GM12878 (cell line): Measurements from ENCODE around the gene APOL4. TPM values are rescaled to one million over a fixed set of nuclear protein-coding genes. Genes with fewer than 3 reads are reported as not detected.

Experiments used
- ATAC-seq: fragments of 200-7000 bp; cut with Tn5 transposase; 3 replicates; pipeline ENCODE4 v1.9.1; 2020; ENCODE audit warnings: mild to moderate bottlenecking, moderate library complexity
- BruUV-seq: library from RNA; stranded (reverse); fragments of 400-500 nt; replicated peaks from 2 replicates; lab custom pipeline; 2021; lab: Mats Ljungman, UMichigan
- CTCF ChIA-PET: fragments of 300-600 bp; sonication (Branson Sonifier 250); formaldehyde crosslinking; extraction: SDS; loops from one replicate; lab custom pipeline; 2021; ENCODE audit warnings: inconsistent platforms; lab: Yijun Ruan, JAX
- POLR2A ChIA-PET: fragments of 350-600 bp; formaldehyde crosslinking; extraction: SDS; loops from one replicate; lab custom pipeline; 2021; ENCODE audit warnings: inconsistent platforms; lab: Charles Lee
- RAD21 ChIA-PET: fragments of 300-600 bp; sonication (Branson Sonifier 250); formaldehyde crosslinking; loops from one replicate; lab custom pipeline; 2023; ENCODE audit warnings: antibody characterized with exemption; ENCODE audit not compliant: unreplicated experiment; lab: Charles Lee
- SMC1A ChIA-PET: fragments of 300-600 bp; sonication (Branson Sonifier 250); formaldehyde crosslinking; loops from one replicate; lab custom pipeline; 2023; ENCODE audit not compliant: unreplicated experiment, uncharacterized antibody; lab: Charles Lee
- DNase-seq: peaks from one replicate; pipeline ENCODE4 v3.0.0-alpha.2; 2011; ENCODE audit warnings: low read depth, low spot score
- FAIRE-seq: peaks from 3 replicates; lab custom pipeline; 2011; peaks lifted over from hg19 to GRCh38; lab: Jason Lieb, UNC
- H2AFZ ChIP-seq: 2 replicates; pipeline ENCODE4 v1.6.0; 2011; ENCODE audit warnings: low read depth, low read length, control low read depth; ENCODE audit not compliant: control insufficient read depth
- H3K27ac ChIP-seq: 2 replicates; pipeline ENCODE4 v1.5.1; 2011; ENCODE audit warnings: control low read depth; ENCODE audit not compliant: control insufficient read depth, insufficient read depth
- H3K27me3 ChIP-seq, 2 experiments: replicated peaks in 1 of 2; 2 replicates each; pipeline versions ENCODE4 v1.6.0 to v1.6.1; 2011; ENCODE audit warnings: low read length in 1 of 2; ENCODE audit not compliant: control insufficient read depth in 2 of 2, insufficient read depth in 2 of 2
- H3K36me3 ChIP-seq, 2 experiments: 2 replicates each; pipeline ENCODE4 v1.5.1; 2011; ENCODE audit warnings: low read length in 1 of 2; ENCODE audit not compliant: control insufficient read depth in 2 of 2, insufficient read depth in 2 of 2
- H3K4me1 ChIP-seq: 2 replicates; pipeline ENCODE4 v1.6.1; 2011; ENCODE audit warnings: mild to moderate bottlenecking, low read length, moderate library complexity, mixed read lengths; ENCODE audit not compliant: control insufficient read depth, insufficient read depth
- H3K4me2 ChIP-seq: 2 replicates; pipeline ENCODE4 v1.6.0; 2011; ENCODE audit warnings: control low read depth; ENCODE audit not compliant: control insufficient read depth, insufficient read depth
- H3K4me3 ChIP-seq: fragments of 200-600 bp; sonication (generic); 2 replicates; pipeline ENCODE4 v1.5.1; 2016
- H3K79me2 ChIP-seq: 2 replicates; pipeline ENCODE4 v1.6.0; 2011; ENCODE audit warnings: low read length; ENCODE audit not compliant: control insufficient read depth, insufficient read depth
- H3K9ac ChIP-seq: 2 replicates; pipeline ENCODE4 v1.8.0; 2011; ENCODE audit warnings: low read length, control low read depth, mixed read lengths; ENCODE audit not compliant: control insufficient read depth, insufficient read depth
- H3K9me3 ChIP-seq: replicated peaks from 3 replicates; pipeline ENCODE4 v1.5.1; 2011; ENCODE audit warnings: mild to moderate bottlenecking, low read length; ENCODE audit not compliant: control insufficient read depth, insufficient read depth
- H4K20me1 ChIP-seq: 2 replicates; pipeline ENCODE4 v1.6.0; 2011; ENCODE audit not compliant: control insufficient read depth, insufficient read depth
- EZH2 ChIP-seq: IDR thresholded peaks from 2 replicates; pipeline ENCODE4 v1.6.1; 2012; ENCODE audit warnings: low read depth, mild to moderate bottlenecking, control low read depth, inconsistent platforms, low read length, borderline replicate concordance; ENCODE audit not compliant: control insufficient read depth
- HDAC6 ChIP-seq: fragments of 200-600 bp; sonication (generic); IDR thresholded peaks from one replicate; pipeline ENCODE4 v1.8.0; 2017; ENCODE audit warnings: antibody characterized with exemption; ENCODE audit not compliant: unreplicated experiment
- IKZF1 ChIP-seq: fragments of 450-650 bp; conservative IDR thresholded peaks from 2 replicates; pipeline ENCODE4 v1.6.1; 2017; ENCODE audit warnings: antibody characterized with exemption, mild to moderate bottlenecking
- KLF5 ChIP-seq: fragments of 450-650 bp; IDR thresholded peaks from 2 replicates; pipeline ENCODE4 v1.6.1; 2014; ENCODE audit warnings: mild to moderate bottlenecking; ENCODE audit not compliant: partially characterized antibody
- MYB ChIP-seq: fragments of 150-350 bp; IDR thresholded peaks from 2 replicates; pipeline ENCODE4 v1.6.1; 2014; ENCODE audit warnings: mild to moderate bottlenecking, low read depth, low read length, borderline replicate concordance
- POLR2AphosphoS2 ChIP-seq: IDR thresholded peaks from 2 replicates; pipeline ENCODE4 v1.6.1; 2011; ENCODE audit warnings: low read depth, mild to moderate bottlenecking, low read length, improper control_type of control experiment, moderate library complexity
- POLR2AphosphoS5 ChIP-seq: IDR thresholded peaks from 2 replicates; pipeline ENCODE4 v1.6.1; 2011; ENCODE audit warnings: mild to moderate bottlenecking, low read length, inconsistent platforms
- RAD21 ChIP-seq: IDR thresholded peaks from 2 replicates; pipeline ENCODE4 v1.6.1; 2011; ENCODE audit warnings: mild to moderate bottlenecking, low read depth, low read length, moderate library complexity; ENCODE audit not compliant: insufficient read depth
- SMAD5 ChIP-seq: IDR thresholded peaks from 2 replicates; pipeline ENCODE4 v1.6.1; 2016; ENCODE audit warnings: antibody characterized with exemption, low read depth
- ZSCAN29 ChIP-seq: fragments of 450-650 bp; IDR thresholded peaks from 2 replicates; pipeline ENCODE4 v1.6.1; 2017; ENCODE audit warnings: mild to moderate bottlenecking, moderate library complexity
- WGBS: methylation state at CpG from one replicate; pipeline ENCODE4 v1.1.6; 2016; ENCODE audit warnings: low lambda C conversion rate; ENCODE audit not compliant: insufficient replicate concordance, insufficient coverage; ENCODE audit errors: missing lambda C conversion rate; 5-methylcytosine and 5-hydroxymethylcytosine counted together
- in situ Hi-C: fragments of 300-500 bp; cut with MboI; formaldehyde crosslinking; loops from 9 replicates; pipeline ENCODE4 v1.14.3; 2018; ENCODE audit warnings: mixed read lengths
- intact Hi-C: fragments of 100-400 bp; cut with micrococcal nuclease; formaldehyde crosslinking; loops from one replicate; pipeline ENCODE4 v1.14.2; 2022; ENCODE audit not compliant: unreplicated experiment
- polyA plus RNA-seq, 11 experiments: library from polyadenylated mRNA; depleted of rRNA in 4 of 11; unstranded in 6 of 11; stranded (reverse) in 5 of 11; fragments of >200 nt; fragmentation: Nextera tagmentation in 4 of 11; fragmentation: Illumina TruSeq in 1 of 11; extraction: Ambion mirVana in 4 of 11; extraction: Trizol in 1 of 11; gene quantifications; 1 replicate in 1 of 11; 2 replicates in 10 of 11; pipeline versions ENCODE4 v1.2.1 to v1.2.3, GENCODE V29; 2011 to 2016; ENCODE audit warnings: inconsistent platforms in 2 of 11, missing spikeins in 2 of 11, low read depth in 1 of 11
- total RNA-seq, 4 experiments: library from RNA; depleted of rRNA in 3 of 4; stranded (reverse); fragments of >200 nt in 3 of 4; fragmentation: Illumina TruSeq in 1 of 4; extraction: Trizol in 1 of 4; gene quantifications; 2 replicates each; pipeline versions ENCODE4 v1.2.1 to v1.2.3, GENCODE V29; 2013 to 2021
- TF ChIP-seq, protein P1 (sequence below): fragments of 450-650 bp; IDR thresholded peaks from 2 replicates; pipeline ENCODE4 v1.6.1; 2016; ENCODE audit warnings: mild to moderate bottlenecking, moderate library complexity, borderline replicate concordance

APOL4 gene
- total and polyA plus RNA-seq, 10 of the 15 experiments (the other 5 are each of a cell fraction or from before 2014, with no cell fraction given), result 0.03 to 0.24 (median 0.19) TPM; not detected in 7

DNA sequence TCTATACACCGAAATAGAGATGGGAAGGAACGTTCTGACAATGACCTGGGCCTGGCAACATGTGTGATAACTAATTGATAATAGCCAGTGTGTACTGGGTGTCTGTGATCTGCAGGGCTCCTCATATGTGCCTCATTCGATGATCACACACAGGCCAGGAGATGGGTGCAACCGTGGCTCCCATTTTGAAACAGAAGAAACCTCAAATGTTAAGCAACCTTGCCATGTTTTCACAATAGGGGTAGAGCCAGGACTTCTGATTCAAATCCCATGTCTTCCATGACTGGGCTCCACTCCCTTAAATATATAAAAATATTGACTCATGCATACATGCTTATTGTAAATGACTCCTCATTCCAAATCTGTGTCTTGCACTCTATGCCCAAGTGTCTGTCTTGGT is 52.2 kb downstream of the APOL4 start:
- ChIA-PET POLR2A (no interaction called here), RAD21 (interaction anchor here (1.1 kb wide), 1 partner anchor 31 kb away, joined by 3 read pairs; no protein-coding TSS in a partner anchor), CTCF (no interaction called here), SMC1A (interaction anchor here (1.0 to 1.3 kb wide), 2 partner anchors 29 to 30 kb away, joined by 3 to 4 read pairs; no protein-coding TSS in a partner anchor)
- no peaks in the 10 kb centered on the region for H4K20me1 ChIP-seq
- in situ Hi-C loops, result no loop called here
- WGBS, result 83% methylated on average over 4 of the region's 4 CpGs
- H3K36me3 ChIP-seq, result peaks cover 2 to 12% of the 10 kb centered on the region in 2 experiments
- H3K27me3 ChIP-seq, result no peaks in the 10 kb centered on the region
- no peak overlapping the region for H3K27ac ChIP-seq
- H3K4me1 ChIP-seq, result no peaks in the 10 kb centered on the region
- no peak overlapping the region for H3K4me3 ChIP-seq
- H3K9me3 ChIP-seq, result no peaks in the 10 kb centered on the region; the same call in 2 of the 3 replicates
- no peak overlapping the region for H2AFZ ChIP-seq
- intact Hi-C loops, result no loop called here
- no TSS peak for BruUV-seq
- H3K79me2 ChIP-seq, result no peaks in the 10 kb centered on the region; the same call in none of the 2 replicates
- ATAC-seq (no peak), DNase-seq (no peak), FAIRE-seq (no peak)
- TF ChIP-seq SMAD5 (no peak), KLF5 (no peak), POLR2AphosphoS5 (no peak), IKZF1 (no peak), MYB (no peak), ZSCAN29 (no peak), RAD21 (no peak), EZH2 (no peak), POLR2AphosphoS2 (no peak), HDAC6 (no peak)
- TF ChIP-seq, protein P1, sequence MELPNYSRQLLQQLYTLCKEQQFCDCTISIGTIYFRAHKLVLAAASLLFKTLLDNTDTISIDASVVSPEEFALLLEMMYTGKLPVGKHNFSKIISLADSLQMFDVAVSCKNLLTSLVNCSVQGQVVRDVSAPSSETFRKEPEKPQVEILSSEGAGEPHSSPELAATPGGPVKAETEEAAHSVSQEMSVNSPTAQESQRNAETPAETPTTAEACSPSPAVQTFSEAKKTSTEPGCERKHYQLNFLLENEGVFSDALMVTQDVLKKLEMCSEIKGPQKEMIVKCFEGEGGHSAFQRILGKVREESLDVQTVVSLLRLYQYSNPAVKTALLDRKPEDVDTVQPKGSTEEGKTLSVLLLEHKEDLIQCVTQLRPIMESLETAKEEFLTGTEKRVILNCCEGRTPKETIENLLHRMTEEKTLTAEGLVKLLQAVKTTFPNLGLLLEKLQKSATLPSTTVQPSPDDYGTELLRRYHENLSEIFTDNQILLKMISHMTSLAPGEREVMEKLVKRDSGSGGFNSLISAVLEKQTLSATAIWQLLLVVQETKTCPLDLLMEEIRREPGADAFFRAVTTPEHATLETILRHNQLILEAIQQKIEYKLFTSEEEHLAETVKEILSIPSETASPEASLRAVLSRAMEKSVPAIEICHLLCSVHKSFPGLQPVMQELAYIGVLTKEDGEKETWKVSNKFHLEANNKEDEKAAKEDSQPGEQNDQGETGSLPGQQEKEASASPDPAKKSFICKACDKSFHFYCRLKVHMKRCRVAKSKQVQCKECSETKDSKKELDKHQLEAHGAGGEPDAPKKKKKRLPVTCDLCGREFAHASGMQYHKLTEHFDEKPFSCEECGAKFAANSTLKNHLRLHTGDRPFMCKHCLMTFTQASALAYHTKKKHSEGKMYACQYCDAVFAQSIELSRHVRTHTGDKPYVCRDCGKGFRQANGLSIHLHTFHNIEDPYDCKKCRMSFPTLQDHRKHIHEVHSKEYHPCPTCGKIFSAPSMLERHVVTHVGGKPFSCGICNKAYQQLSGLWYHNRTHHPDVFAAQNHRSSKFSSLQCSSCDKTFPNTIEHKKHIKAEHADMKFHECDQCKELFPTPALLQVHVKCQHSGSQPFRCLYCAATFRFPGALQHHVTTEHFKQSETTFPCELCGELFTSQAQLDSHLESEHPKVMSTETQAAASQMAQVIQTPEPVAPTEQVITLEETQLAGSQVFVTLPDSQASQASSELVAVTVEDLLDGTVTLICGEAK, result no peak
- H3K9ac ChIP-seq, result no peak overlapping the region
- H3K4me2 ChIP-seq, result no peak overlapping the region
